NCI-H1436 (cell line): ENCODE measurements around the gene CDYL2.
"Not testable (repeated sequence)": the region's sequence is repeated elsewhere in the genome, so short reads cannot be mapped to it uniquely, and the experiment has no call there.

ENCODE experiments used
- DNase-seq: peaks from one replicate; lab custom pipeline; 2025; lab: John Stamatoyannopoulos, UW

The CDYL2 gene, protein sequence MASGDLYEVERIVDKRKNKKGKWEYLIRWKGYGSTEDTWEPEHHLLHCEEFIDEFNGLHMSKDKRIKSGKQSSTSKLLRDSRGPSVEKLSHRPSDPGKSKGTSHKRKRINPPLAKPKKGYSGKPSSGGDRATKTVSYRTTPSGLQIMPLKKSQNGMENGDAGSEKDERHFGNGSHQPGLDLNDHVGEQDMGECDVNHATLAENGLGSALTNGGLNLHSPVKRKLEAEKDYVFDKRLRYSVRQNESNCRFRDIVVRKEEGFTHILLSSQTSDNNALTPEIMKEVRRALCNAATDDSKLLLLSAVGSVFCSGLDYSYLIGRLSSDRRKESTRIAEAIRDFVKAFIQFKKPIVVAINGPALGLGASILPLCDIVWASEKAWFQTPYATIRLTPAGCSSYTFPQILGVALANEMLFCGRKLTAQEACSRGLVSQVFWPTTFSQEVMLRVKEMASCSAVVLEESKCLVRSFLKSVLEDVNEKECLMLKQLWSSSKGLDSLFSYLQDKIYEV

DNA sequence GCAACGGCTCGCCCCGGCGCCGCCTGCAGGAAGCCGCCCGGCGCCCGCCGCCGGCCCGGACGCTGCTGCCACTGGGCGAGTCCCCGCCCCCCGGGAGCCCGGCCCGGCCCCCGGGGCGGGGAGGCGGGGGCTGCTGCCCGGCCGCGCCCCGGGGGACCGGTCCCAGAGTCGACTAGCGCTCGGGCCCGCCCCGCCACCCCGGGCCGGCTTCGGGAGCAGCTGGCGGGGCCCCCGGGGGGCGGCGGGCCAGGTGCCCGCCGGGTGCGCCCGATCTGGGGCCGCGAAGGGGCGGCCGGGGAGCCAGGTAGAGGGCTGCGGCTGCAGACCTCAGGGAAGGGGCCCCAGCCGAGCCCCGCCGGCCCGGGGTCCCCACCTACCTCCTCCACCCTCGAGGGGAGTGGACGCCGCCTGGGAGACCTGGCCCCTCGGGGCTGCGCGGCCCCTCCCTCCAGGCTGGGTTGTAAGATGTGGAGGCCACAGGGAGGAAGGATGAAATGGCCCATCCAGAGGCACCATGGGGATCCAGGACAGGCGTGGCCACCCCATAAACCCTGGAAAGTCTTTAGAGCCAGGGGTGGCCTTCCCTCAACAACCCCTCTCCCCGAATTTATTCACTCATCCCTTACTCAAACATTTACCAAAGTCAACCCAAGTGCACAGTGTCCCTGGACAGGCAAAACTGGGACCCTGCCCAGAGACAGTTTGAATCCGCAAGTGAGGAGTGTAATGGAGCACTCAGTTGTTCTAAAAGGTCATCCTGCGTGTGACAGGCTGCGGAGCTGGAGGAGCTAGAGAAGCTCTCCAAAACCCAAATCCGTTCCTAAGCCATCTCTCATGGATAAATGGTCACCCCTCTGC is at the start of gene CDYL2:
CDYL2 (minus strand) TSS at position 73 of the 858 bp plus-strand sequence. CDS start 425 bp downstream, outside the sequence.
- no peak for DNase-seq

DNA sequence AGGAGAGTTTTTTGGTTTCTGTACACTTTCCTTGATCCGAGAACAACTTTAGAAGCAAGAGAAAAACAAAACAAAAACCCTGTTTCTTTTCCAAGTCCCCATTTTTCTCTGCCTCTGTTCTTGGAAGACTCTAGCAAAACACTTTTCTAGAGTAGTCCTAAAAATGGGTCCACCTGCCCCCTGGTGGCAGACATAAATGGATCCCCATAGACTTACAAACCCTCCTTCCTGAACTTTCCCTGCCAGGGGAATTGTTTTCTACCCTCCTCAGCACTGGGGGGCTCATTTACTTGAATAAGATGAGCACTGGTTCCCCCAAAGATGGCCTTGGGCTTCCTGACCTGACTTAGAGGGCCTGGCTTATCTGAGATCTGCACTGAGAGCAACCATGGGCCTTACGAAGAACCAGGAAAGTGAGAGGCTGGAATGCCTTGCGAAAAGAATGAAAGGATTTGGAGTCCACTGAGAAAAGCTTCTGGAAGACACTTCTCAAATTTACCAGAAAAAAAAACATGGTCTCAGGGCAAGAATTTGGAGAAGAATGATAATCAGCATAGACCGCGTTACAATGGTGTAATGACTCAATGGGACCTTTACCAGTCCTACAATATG is 48.0 kb upstream of the CDYL2 start:
- DNase-seq = no peak

- DNase-seq = no peak
Measured at GRCh38 chr16:80851831-80852230, 47.4 kb upstream of the CDYL2 start.

DNA sequence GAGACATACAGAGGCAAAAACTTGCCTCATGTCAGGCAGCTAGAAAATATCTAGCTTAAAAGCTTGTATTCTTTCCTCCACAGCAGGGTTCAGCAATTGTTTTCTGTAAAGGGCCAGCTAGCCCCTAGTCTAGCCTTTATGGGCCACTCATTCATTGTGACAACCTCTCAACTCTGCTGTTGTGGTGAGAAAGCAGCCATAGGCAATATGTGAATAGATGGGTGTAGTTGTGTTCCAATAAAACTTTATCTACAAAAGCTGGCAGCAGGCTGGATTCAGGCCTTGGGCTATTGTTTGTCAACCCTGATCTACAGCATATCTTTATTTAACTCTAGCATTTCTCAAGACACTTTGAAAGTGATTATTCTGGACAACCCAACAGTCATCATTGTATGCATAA is 46.4 kb upstream of the CDYL2 start:
- no peak for DNase-seq

DNA sequence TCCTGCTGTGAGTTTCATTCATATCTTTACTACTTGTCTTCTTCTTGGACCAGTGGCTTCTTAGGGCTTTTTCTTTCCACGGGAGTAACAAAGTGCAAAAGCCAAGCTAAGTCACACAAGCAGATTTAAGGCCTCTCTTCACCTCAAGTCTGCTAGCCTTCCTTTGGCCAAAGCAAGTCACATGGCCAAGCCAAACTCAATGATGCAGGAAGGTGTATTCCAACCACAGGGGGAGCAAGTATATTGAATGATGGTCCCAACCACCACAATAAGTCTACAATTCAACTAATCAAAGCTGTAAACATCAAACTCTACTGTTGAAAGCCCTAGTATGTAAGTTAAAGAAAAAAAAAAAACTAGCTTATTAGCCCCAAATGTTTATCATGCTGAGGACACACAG is 44.5 kb upstream of the CDYL2 start:
- no peak for DNase-seq

GRCh38 chr16:80846680-80847079 is 42.3 kb upstream of the CDYL2 start:
- no peak for DNase-seq

- DNase-seq = no peak
Measured at GRCh38 chr16:80846275-80846674, 41.9 kb upstream of the CDYL2 start.

DNA sequence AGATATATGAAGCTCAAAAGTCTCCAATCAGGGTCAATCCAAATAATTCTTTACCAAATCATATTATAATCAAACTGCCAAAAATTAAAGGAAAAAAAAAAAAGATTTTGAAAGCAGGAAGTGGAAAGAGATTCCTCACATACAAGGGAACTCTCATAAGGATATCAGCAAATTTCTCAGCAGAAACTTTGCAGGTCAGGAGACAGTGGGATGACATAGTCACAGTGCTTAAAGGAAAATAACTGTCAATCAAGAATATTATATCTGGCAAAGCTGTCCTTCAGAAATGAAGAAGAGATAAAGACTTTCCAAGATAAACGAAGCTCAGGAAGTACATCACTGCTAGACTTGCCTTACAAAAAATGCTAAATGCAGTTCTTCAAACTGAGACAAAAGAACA is 40.0 kb upstream of the CDYL2 start:
- DNase-seq = no peak

- DNase-seq = no peak
Measured at GRCh38 chr16:80841231-80841630, 36.8 kb upstream of the CDYL2 start.

DNA sequence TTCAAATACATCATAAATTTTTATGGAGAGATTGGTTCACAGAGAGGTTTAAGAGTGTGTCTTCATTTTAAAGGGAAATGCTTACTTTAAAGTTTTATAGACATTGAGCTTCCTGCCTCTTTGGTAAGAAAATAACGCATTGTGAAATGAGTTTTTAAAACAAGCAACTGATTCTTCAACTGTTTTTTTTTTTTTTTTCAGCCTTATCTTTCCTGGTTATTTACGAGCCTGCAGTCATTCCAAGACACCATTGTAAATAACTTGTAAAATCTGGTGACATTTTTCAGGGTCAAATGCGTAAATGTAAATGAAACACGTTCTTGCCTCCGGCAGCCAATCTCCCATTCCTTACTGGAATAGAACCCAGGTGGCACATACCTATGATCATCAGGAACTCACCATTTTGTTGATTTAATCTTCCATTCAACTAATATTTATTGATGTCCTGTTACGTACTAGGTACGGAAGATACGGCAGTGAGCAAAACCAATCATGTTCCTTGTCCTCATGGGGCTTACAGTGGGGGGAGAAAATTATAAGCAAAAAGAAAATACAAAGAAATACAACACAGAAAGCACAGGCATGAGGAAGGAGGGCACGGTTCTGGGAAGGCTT is 33.2 kb upstream of the CDYL2 start:
- DNase-seq = no peak

DNA sequence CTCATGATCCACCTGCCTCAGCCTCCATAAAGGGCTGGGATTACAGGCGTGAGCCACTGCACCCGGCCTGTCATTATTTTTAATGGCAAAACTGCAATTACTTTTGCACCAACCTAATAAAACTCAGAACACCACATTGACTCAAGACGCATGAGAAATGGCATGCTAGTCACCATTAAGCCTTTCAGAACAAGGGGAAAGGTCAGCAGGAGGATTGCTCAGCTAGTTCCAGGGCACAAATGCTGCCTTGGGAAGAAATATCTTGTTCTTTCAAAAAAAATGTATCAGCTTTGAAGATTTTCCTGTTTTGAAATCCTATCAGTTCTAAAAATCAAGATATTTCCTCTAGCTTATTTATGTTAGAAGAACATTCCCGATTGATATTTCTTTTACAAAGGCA is 32.4 kb upstream of the CDYL2 start:
- DNase-seq = no peak

DNA sequence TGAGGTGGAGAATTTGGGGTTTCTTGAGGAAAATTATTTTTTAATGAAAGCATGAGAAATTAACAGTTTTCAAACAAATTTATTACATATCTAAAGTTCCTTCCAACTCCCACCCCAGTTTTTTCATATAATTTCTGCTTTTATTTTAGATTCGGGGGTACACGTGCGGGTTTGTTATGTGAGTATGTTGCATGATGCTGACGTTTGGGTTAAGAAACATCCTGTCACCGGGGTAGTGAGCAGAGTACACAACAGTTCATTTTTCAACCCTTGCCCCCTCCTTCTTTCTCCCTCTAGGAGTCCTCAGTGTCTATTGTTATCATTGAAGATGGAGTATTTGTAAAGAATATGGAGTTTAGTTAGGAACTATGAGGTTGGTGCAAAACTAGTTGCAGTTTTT is 31.8 kb upstream of the CDYL2 start:
- DNase-seq = no peak

- DNase-seq = no peak
Measured at GRCh38 chr16:80831039-80831438, 26.6 kb upstream of the CDYL2 start.

DNA sequence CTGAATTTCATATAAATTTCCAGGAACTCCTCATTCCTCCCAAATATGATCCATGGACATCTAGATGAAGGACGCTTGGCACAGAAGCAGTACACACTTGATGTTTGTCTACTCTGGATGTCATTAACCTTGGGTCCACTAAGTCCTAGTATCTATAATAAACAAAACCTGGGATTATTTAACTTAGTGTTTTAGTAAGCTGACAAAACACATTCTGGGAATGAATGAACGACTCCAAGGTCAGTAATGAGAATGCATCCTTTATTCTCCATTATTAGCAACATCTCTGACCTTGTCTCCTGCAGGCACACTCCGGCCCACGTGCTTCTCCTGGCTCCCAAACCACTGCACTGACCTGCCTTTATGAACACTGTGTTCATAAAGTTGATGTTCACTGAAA is 24.1 kb upstream of the CDYL2 start:
- DNase-seq = no peak

DNA sequence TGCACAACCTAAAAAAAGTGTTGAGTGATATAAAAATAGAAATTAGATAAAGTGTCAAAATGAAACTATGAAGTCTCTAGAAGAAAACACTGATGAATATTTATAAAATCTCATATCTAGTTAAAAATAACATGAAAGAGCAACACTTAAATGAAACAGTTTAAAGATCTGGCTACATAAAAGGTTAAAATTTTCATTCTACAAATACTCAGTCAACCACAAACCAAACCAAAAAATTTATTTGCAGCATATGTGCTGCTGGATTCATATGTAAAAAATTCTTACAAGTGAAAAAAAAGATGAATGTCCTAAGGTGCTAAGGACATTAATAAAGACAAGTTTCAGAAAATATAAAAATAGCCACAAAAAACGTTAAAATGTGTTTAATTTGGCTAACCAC is 22.6 kb upstream of the CDYL2 start:
- DNase-seq = no peak

DNA sequence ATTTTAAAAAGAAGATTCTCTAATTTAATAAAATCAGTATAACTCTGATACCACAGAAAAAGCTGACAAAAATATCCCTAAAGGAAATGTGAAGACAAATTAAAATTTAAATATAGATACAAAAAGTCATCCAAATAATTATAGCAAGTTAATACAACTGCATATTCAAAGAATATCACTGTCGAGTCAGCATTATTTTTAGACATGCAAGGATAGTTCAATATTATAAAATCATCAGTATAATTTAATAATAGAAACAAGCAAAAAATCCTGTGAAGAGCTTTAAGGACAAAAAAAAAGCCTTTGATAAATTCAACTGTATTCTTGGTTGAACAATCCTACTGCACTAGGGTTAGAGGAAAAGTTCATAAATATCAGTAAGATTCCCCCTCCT is 21.0 kb upstream of the CDYL2 start:
- DNase-seq = no peak

- DNase-seq = no peak
Measured at GRCh38 chr16:80824623-80825364, 20.4 kb upstream of the CDYL2 start.

DNA sequence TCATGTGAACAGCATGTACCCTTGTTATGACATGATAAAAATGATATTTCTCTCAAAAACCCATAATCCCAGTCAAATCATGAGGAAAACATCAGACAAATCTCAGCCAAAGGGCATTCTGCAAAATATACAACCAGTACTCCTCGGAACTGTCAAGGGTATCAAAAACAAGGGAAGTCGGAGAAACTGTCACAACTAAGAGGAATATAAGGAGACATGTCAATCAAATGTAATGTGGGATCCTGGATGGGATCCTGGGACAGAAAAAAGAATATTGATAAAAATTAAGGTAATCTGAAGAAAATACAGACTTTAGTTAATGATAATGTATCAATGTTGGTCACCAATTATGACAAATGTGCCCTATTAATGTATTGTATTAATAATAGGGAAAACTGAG is 15.6 kb upstream of the CDYL2 start:
- DNase-seq = no peak

DNA sequence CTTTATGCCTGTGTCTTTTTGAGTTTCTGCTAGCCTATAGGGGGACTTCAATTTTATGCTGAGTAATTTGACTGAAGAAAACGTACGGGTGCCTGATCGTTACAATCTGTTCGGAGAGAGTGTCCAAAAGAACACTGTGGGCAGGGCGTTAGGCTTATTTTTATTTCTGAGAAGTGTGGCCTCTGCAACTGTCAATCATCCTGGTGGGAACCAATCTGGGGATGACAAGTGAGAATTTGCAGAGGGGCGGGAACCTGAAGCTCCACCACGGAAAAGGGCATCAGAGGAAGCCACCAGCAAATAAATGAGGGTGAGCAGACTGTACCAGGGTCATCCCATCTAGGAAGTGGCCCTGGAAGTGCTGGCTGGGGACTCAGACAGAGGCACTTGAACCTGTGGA is 12.0 kb upstream of the CDYL2 start:
- no peak for DNase-seq

GRCh38 chr16:80815278-80815677 is 10.9 kb upstream of the CDYL2 start:
- not testable (repeated sequence) for DNase-seq

GRCh38 chr16:80812593-80812992 is 8.2 kb upstream of the CDYL2 start:
- no peak for DNase-seq
